H54 (cell line): ENCODE results near the gene TAX1BP1.

Experiments
- DNase-seq: peaks from one replicate; pipeline ENCODE4 v3.0.0; 2011; ENCODE audit warnings: low spot score, mixed read lengths; ENCODE audit not compliant: insufficient read length
- FAIRE-seq: peaks from 3 replicates; lab custom pipeline; 2011; peaks lifted over from hg19 to GRCh38; lab: Jason Lieb, UNC
- POLR2A ChIP-seq: IDR thresholded peaks from 2 replicates; pipeline ENCODE4 v1.6.1; 2011; ENCODE audit warnings: low read depth, mild to moderate bottlenecking, low read length

The TAX1BP1 gene

DNA sequence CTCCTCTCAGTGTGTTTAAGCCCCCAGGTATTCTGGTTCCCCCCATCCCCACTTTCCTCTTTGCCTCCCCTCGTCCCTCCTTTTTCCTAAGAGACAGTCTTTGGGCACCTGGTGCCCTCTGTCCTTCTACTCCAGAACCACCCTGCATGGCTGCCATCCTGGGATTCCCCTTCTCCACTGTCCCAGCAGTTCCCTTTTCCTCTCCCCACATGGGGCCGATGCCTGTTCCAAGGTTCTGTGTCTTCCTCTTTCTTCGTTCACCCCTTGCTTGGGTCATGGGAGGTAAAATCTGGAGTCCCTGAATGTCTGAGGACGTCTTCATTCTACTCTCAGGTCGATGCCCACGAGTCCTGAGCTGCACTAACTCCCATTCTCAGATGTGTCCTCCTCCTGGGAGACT lies 120.8 kb downstream of the TAX1BP1 start:
- no peak for TF ChIP-seq POLR2A
- DNase-seq (no peak), FAIRE-seq (no peak)

GRCh38 chr7:27861747-27862146 lies 121.8 kb downstream of the TAX1BP1 start:
- no peak for FAIRE-seq
- no peak for TF ChIP-seq POLR2A

GRCh38 chr7:27863880-27864279 lies 123.9 kb downstream of the TAX1BP1 start:
- FAIRE-seq (peak; percentile 43), DNase-seq (peak; percentile 96)
- no peak for TF ChIP-seq POLR2A

More at GRCh38 chr7:27861747-27862146, 121.8 kb downstream of the TAX1BP1 start:
- no peak for DNase-seq

- TF ChIP-seq POLR2A, result no peak
- DNase-seq (no peak), FAIRE-seq (no peak)
Measured at GRCh38 chr7:27866256-27866655, 126.3 kb downstream of the TAX1BP1 start.

- no peak for TF ChIP-seq POLR2A
- DNase-seq (no peak), FAIRE-seq (no peak)
Measured at GRCh38 chr7:27866828-27867672, 127.1 kb downstream of the TAX1BP1 start.

DNA sequence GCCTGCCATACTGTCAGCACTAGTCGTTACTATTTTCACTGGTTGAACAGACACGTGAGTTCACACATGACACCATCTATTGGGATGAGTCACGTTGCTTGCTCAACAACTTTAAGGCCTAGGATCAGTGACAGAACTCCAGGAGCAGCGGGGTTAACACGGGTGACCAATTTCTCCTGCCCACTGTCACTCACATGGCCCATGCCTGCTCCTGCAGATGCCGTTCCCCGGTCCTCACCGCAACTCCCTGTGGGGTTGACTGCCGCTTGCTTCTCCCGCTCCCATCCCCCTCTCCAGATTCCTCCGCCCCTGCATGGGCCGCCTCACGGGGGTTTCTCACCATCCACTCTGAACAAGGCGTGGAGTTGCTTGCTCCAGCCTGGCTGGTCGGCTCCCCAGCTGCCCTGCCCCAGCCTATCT lies 128.2 kb downstream of the TAX1BP1 start:
- DNase-seq (no peak), FAIRE-seq (no peak)
- TF ChIP-seq POLR2A, result no peak

- DNase-seq (no peak), FAIRE-seq (no peak)
- no peak for TF ChIP-seq POLR2A
Measured at GRCh38 chr7:27869056-27869455, 129.1 kb downstream of the TAX1BP1 start.

DNA sequence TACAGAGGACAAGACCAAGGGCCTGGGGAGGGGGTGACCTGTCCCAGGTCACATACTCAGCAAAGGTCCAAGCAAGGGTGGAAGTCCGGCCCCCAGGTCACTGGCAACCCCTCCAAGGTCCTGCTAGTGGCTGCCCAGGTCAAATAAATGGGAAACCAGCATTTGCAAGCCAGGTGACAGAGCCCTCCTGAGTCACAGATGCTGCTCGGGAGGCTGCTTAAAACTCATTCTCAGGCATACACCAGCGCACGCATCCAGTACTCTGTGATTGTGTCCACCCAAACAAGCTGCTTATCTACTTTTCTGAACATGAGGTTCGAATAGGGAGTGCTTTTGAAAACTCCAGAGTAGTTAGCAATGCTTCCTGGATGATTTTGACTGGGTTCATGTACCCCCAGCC lies 130.6 kb downstream of the TAX1BP1 start:
- FAIRE-seq (no peak), DNase-seq (no peak)
- no peak for TF ChIP-seq POLR2A

- DNase-seq (no peak), FAIRE-seq (no peak)
- TF ChIP-seq POLR2A, result no peak
Measured at GRCh38 chr7:27871086-27871485, 131.1 kb downstream of the TAX1BP1 start.

DNA sequence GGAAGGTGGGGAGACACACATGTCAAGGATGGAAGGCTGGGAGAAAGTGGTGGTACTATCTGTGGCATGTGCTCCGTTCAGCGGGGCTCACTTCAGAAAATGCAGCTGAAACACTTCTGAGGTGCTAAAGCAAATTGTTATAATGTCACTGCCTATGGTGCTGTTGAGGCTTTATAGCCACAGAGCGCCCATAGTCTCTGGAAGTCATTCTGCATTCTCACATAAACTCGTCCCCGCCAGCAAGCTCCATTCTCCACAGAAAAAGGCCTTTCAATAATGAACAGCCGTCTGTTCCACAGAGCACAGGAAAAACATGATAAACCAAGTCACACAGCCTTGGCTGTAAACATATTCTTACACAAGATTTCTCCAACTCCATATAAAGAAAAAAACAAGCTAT lies 131.9 kb downstream of the TAX1BP1 start:
- no peak for FAIRE-seq

GRCh38 chr7:27872356-27873275 lies 132.7 kb downstream of the TAX1BP1 start:
- DNase-seq (no peak), FAIRE-seq (no peak)

More for the DNA sequence above, 131.9 kb downstream of the TAX1BP1 start:
- DNase-seq, result no peak
- TF ChIP-seq POLR2A, result no peak

DNA sequence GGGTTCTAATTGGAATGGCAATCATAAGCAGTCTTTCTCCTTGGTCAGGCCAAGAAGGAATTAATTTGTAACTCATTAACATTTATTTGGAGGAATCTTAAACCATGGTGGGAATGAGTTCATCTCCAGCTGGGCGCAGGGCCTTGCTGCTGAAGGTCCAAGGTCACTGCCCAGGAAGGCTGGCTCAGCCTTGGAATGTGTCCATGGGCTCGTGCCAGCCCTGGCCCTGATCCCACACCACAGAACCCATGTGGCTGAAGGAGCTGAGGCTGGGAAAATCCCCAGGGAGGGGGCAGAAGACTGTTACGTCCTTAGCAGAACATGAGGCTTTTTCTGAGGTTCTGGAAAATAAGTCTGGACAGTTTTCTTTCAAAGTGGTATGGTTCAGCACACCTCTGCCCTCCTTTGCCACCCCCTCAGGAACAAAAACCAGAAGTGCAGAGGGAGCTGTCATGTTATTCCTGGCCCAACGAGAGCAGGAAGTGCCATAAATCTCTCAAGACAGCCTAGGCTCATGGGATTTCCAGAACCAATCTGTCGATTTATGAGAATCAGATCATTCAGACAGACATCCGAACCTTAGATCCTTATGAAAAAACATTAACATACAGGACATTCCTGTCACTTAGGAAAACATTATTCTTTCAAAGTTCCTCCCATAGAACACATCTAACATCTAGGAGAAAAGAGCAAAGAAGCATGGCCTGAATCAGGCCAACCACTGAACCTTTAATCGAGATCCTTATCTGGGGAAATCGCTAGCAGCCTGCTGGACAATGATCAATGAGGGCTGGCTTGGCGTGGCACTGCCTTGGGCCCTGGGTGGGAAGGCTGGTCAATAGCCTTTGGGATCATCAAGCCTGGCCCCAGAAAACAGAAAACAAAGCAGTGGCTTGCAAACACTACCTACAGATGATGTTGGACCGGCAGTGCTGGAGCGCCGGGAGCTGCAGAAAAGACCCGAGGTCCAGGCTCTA lies 134.3 kb downstream of the TAX1BP1 start:
- FAIRE-seq, result peak; percentile 91
- DNase-seq, result peak; percentile 94

More at GRCh38 chr7:27872356-27873275, 132.7 kb downstream of the TAX1BP1 start:
- no peak for TF ChIP-seq POLR2A

DNA sequence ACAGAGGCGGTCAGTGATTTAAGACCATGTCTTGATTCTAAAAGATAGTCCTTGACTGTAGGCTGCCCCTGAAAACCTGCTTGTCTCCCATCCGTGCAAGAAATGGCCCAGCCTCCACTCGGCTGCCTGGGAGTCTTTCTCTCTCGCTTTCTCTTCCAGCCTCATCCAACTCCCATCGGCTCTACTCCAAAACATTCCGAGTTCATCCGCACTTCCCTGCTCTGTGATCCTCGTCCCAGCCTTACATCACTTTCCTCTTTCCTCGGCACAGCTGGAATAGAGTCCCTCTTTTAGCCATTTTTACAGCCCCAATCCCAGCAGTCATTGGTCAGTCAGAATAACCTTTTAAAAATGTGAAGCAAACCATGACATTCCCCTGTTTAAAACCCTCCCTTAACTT lies 135.1 kb downstream of the TAX1BP1 start:
- no peak for FAIRE-seq
- TF ChIP-seq POLR2A, result no peak
- DNase-seq, result no peak

More for the DNA sequence above, 134.3 kb downstream of the TAX1BP1 start:
- no peak for TF ChIP-seq POLR2A
